Subcutaneous adipose tissue (tissue), 4 donors: Measurements from ENCODE around the gene LY6G5C. TPM values are rescaled to one million over a fixed set of nuclear protein-coding genes. Genes with fewer than 3 reads are reported as not detected.

Experiments
- total RNA-seq, 4 donors: library from RNA; depleted of rRNA; stranded (reverse); fragments of >200 nt; gene quantifications; one replicate each; pipeline ENCODE4 v1.1.0, GENCODE V29; 2016
- TF ChIP-seq, protein P1 (sequence below): fragments of 450-650 bp; IDR thresholded peaks from one replicate; pipeline ENCODE4 v1.5.1; 2016; ENCODE audit warnings: low read depth, mild to moderate bottlenecking, control low read depth, antibody characterized with exemption, moderate library complexity

The LY6G5C gene
- total RNA-seq, 4 donors from 2014 or later: 1.4 to 1.5 TPM; not detected in 2

- TF ChIP-seq, protein P1, sequence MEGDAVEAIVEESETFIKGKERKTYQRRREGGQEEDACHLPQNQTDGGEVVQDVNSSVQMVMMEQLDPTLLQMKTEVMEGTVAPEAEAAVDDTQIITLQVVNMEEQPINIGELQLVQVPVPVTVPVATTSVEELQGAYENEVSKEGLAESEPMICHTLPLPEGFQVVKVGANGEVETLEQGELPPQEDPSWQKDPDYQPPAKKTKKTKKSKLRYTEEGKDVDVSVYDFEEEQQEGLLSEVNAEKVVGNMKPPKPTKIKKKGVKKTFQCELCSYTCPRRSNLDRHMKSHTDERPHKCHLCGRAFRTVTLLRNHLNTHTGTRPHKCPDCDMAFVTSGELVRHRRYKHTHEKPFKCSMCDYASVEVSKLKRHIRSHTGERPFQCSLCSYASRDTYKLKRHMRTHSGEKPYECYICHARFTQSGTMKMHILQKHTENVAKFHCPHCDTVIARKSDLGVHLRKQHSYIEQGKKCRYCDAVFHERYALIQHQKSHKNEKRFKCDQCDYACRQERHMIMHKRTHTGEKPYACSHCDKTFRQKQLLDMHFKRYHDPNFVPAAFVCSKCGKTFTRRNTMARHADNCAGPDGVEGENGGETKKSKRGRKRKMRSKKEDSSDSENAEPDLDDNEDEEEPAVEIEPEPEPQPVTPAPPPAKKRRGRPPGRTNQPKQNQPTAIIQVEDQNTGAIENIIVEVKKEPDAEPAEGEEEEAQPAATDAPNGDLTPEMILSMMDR: no peak
These were observed 23.3 kb downstream of the LY6G5C start for GRCh38 chr6:31657406-31658157.

- TF ChIP-seq, protein P1: no peak
These were observed 25.3 kb downstream of the LY6G5C start, which contains the start of gene APOM for GRCh38 chr6:31655349-31656237. TSS of gene APOM (plus strand) at chr6:31655894. CDS start at chr6:31655967, 73 bp downstream.

GRCh38 chr6:31654574-31655348 lies 26.1 kb downstream of the LY6G5C start:
- TF ChIP-seq, protein P1: no peak

DNA sequence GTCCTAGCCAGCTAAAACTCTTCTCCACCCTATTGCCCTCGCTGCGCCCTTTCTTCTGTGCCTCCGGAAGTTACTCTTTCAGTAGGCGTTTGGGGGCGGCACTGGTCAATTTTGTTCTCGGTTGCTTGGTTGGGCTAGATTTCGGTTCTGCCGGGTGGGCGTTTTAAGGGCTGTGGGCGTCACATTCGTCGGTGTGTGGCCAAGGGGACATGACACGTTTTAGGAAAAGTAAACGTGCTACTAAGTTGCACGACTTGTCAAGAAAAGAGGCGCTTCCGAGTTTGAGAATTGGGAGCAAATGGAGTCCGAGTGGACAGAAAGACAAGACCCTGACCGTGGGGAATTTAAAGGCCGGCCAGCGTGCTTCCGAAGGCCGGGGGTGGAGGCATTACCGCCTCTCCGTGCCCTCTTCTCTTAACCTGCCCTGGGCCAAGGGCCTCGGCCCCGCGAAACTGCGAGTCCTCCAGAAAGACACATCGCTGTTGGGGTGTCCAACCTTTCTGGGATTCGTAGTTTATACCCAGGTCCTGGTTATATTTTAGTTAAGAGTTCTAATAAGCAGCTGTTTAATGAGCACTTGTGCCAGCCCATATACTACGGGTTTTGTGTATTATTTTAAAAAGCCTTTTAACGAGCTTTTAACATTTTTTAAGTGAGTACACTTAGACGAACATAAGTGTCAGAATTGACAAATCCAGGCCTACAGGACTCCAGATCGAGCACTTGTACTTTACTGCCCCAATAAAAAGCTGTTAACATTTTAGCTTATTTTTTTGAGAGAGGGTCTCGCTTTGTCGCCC lies 27.7 kb downstream of the LY6G5C start:
- TF ChIP-seq, protein P1: no peak

- TF ChIP-seq, protein P1: no peak
These were observed 29.2 kb downstream of the LY6G5C start for GRCh38 chr6:31651602-31652191.

DNA sequence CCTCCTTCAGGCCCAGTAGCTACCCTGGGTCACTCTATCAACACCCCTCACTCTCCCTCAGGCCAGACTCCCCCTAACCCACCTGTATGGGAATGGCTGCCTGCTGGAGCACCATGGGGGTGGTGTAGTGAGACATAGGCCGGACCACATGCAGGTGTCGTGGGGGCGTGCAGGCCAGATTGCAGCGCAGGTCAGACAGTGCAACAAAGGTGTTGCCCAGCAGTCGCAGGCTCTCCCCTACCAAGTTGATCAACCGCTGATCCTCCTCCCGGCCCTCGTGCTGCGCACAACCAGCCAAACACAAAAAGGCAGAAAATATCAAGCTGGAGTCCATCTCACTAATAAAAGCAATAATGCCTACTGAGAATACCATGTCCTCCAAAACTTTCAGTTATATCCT lies 35.5 kb downstream of the LY6G5C start:
- TF ChIP-seq, protein P1: no peak
